ENCODE measurements around the gene ZBTB46. TPM values are rescaled to one million over a fixed set of nuclear protein-coding genes. Genes with fewer than 3 reads are reported as not detected.
A peak's percentile ranks its signal among the peaks of the same experiment; 100 is the strongest.
"Not testable (repeated sequence)": the region's sequence is repeated elsewhere in the genome, so short reads cannot be mapped to it uniquely, and the experiment has no call there.

Gene ZBTB46
- total RNA-seq, 1 donor from 2014 or later, result 13.5 TPM

- DNase-seq (no peak), ATAC-seq (ENCODE audit: poor library complexity) (no peak)
- intact Hi-C loops (cut with DNase I), result no loop called here
Measured at GRCh38 chr20:63802469-63803240, 28.4 kb downstream of the ZBTB46 start.

- DNase-seq; ATAC-seq (ENCODE audit: poor library complexity): not testable (repeated sequence)
Measured at GRCh38 chr20:63801174-63801573, 29.9 kb downstream of the ZBTB46 start.

GRCh38 chr20:63800411-63800810 lies 30.7 kb downstream of the ZBTB46 start:
- DNase-seq; ATAC-seq (ENCODE audit: poor library complexity); intact Hi-C loops (cut with DNase I): not testable (repeated sequence)

More at GRCh38 chr20:63801174-63801573, 29.9 kb downstream of the ZBTB46 start:
- intact Hi-C loops (cut with DNase I), result not testable (repeated sequence)

- DNase-seq; intact Hi-C loops (cut with DNase I); ATAC-seq (ENCODE audit: poor library complexity): not testable (repeated sequence)
Measured at GRCh38 chr20:63799127-63799526, 31.9 kb downstream of the ZBTB46 start.

GRCh38 chr20:63797175-63797574 lies 33.9 kb downstream of the ZBTB46 start:
- intact Hi-C loops (cut with DNase I); DNase-seq; ATAC-seq (ENCODE audit: poor library complexity): not testable (repeated sequence)

GRCh38 chr20:63795178-63795830 lies 35.8 kb downstream of the ZBTB46 start:
- DNase-seq, result no peak
- intact Hi-C loops (cut with DNase I), result no loop called here
- ATAC-seq (ENCODE audit: poor library complexity), result no peak

- no peak for DNase-seq
- intact Hi-C loops (cut with DNase I), result no loop called here
Measured at GRCh38 chr20:63794614-63795013, 36.5 kb downstream of the ZBTB46 start.

GRCh38 chr20:63792866-63793265 lies 38.2 kb downstream of the ZBTB46 start:
- ATAC-seq (ENCODE audit: poor library complexity), result no peak
- intact Hi-C loops (cut with DNase I), result no loop called here
- DNase-seq, result no peak

More at GRCh38 chr20:63794614-63795013, 36.5 kb downstream of the ZBTB46 start:
- no peak for ATAC-seq (ENCODE audit: poor library complexity)

GRCh38 chr20:63791497-63792156 lies 39.4 kb downstream of the ZBTB46 start:
- ATAC-seq (ENCODE audit: poor library complexity) (peak; percentile 5), DNase-seq (peak; percentile 72)
- intact Hi-C loops (cut with DNase I), result no loop called here

GRCh38 chr20:63790572-63791168 lies 40.4 kb downstream of the ZBTB46 start:
- DNase-seq, result no peak
- intact Hi-C loops (cut with DNase I), result no loop called here
- ATAC-seq (ENCODE audit: poor library complexity), result no peak

GRCh38 chr20:63789836-63790571 lies 41.1 kb downstream of the ZBTB46 start:
- ATAC-seq (ENCODE audit: poor library complexity) (no peak), DNase-seq (no peak)
- intact Hi-C loops (cut with DNase I), result loop anchor here (5.0 kb wide), 1 partner anchor 72 kb away; the partner anchor contains the start of gene ABHD16B

- DNase-seq (no peak), ATAC-seq (ENCODE audit: poor library complexity) (peak; percentile 35)
- intact Hi-C loops (cut with DNase I), result loop anchor here (5.0 kb wide), 1 partner anchor 75 kb away; the partner anchor contains the start of gene ABHD16B
Measured at GRCh38 chr20:63787749-63788148, 43.3 kb downstream of the ZBTB46 start.

- ATAC-seq (ENCODE audit: poor library complexity) (peak; percentile 87), DNase-seq (peak; percentile 68)
- intact Hi-C loops (cut with DNase I), result loop anchor here (5.0 kb wide), 1 partner anchor 75 kb away; the partner anchor contains the start of gene ABHD16B
Measured at GRCh38 chr20:63787302-63787701, 43.8 kb downstream of the ZBTB46 start.

GRCh38 chr20:63785691-63786131 lies 45.4 kb downstream of the ZBTB46 start:
- intact Hi-C loops (cut with DNase I), result loop anchor here (5.0 kb wide), 1 partner anchor 77 kb away; the partner anchor contains the start of gene ABHD16B
- DNase-seq (peak; percentile 35), ATAC-seq (ENCODE audit: poor library complexity) (no peak)

GRCh38 chr20:63783970-63784369 lies 47.1 kb downstream of the ZBTB46 start:
- intact Hi-C loops (cut with DNase I), result no loop called here
- ATAC-seq (ENCODE audit: poor library complexity) (no peak), DNase-seq (no peak)

GRCh38 chr20:63782521-63782971 lies 48.5 kb downstream of the ZBTB46 start:
- intact Hi-C loops (cut with DNase I), result no loop called here
- no peak for DNase-seq
- no peak for ATAC-seq (ENCODE audit: poor library complexity)

- intact Hi-C loops (cut with DNase I), result no loop called here
- DNase-seq (no peak), ATAC-seq (ENCODE audit: poor library complexity) (no peak)
Measured at GRCh38 chr20:63782051-63782471, 49.0 kb downstream of the ZBTB46 start.

GRCh38 chr20:63781181-63781580 lies 49.9 kb downstream of the ZBTB46 start:
- intact Hi-C loops (cut with DNase I), result no loop called here
- ATAC-seq (ENCODE audit: poor library complexity) (no peak), DNase-seq (no peak)
